HG03565 (cell line): ENCODE measurements around the gene DNAJA1.
A peak's percentile ranks its signal among the peaks of the same experiment; 100 is the strongest.
"Not testable (repeated sequence)": the region's sequence is repeated elsewhere in the genome, so short reads cannot be mapped to it uniquely, and the experiment has no call there.

ENCODE experiments used
- ATAC-seq: cut with Tn5 transposase; IDR thresholded peaks from one replicate; pipeline ENCODE4 v1.9.1; 2021; ENCODE audit warnings: mild to moderate bottlenecking, moderate library complexity; ENCODE audit not compliant: unreplicated experiment

The DNAJA1 gene

GRCh38 chr9:33024966-33025571 is at the start of gene DNAJA1:
TSS of gene DNAJA1 (plus strand) at chr9:33025273. CDS start at chr9:33026485, 1,212 bp downstream.
- ATAC-seq: peak; percentile 92

DNA sequence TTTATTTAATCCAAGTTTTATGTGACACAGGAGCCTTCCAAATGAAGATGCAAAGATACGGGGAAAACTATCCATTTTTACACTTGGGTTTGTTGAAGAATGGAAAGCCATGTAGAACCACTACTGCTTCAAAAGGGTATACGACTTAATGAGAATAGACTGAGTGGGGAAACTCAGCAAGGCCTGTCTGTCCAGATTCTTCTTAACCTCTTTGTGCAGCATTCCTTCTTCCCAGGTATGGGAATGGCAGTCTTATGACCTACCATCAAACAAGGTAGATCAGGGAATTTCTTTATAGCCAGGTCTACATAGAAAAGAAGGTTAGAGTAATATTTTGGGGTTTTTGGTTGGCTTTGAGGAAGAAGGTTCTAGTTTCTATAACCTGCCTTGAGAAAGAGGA is 47.0 kb upstream of the DNAJA1 start:
- ATAC-seq: no peak

DNA sequence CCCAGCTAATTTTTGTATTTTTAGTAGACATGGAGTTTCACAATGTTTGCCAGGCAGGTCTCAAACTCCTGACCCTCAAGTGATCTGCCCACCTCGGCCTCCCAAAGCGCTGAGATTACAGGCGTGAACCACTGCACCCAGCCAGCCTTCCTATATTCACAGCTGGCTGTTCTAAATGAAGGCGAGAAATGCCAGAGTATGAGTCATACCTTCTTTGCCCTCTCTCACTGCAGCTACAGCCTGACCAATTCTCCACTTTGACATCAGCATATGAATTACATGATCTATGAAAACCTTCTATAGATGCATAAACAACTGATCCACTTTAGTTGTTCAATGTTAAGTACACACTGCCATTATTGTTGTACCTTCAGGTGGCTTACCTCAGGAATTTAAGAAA is 38.1 kb upstream of the DNAJA1 start:
- no peak for ATAC-seq

DNA sequence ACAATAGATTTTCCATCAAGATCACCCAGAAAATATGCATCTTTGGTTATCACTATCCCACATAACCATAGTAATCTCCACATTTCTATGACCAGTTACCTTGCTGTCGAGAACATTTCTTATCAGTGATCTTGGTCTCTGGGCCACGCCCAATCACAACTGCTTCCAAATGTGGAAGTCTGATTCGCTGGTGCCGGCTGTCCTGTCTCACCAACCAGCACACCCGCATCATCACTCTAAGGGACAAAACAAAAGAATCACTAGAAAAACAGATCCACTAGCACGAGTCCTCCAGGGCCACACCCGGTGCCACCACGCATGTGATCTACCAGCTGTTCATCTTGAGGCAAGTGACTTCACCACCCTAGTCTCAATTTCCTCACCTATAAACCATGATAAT is 35.4 kb upstream of the DNAJA1 start:
- no peak for ATAC-seq

DNA sequence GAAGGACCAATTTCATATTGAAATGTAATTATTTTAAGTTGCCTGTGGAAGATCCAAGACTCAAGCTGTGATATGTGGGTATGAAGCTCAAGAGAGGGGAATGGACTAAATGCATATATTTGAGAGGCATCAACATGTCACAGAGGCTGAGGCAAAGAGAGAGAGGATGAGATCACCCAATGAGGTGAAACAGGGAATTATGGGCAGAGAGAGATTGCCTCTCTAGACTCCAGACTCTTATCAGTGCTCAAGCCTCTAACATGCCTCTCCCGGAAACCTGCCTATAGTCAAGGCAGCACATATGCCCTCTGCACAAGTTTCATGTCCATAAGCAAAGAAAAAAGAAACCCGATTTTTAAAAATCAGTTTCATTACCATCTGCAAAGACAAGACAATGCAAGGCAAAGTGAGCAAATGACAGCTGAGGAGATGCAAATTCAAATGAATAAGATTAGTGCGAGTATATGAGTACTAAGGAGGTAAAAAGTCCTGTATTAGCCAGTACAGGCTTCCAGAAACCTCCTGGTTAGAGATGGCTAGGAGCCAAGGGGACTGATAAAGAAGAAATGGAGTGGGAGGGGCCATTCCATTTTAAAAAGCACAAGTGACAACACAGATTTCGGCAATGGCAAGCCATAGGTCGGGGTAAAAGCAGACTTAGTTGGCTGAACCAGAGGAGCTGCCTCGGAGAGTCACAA is 33.0 kb upstream of the DNAJA1 start:
- ATAC-seq: no peak

DNA sequence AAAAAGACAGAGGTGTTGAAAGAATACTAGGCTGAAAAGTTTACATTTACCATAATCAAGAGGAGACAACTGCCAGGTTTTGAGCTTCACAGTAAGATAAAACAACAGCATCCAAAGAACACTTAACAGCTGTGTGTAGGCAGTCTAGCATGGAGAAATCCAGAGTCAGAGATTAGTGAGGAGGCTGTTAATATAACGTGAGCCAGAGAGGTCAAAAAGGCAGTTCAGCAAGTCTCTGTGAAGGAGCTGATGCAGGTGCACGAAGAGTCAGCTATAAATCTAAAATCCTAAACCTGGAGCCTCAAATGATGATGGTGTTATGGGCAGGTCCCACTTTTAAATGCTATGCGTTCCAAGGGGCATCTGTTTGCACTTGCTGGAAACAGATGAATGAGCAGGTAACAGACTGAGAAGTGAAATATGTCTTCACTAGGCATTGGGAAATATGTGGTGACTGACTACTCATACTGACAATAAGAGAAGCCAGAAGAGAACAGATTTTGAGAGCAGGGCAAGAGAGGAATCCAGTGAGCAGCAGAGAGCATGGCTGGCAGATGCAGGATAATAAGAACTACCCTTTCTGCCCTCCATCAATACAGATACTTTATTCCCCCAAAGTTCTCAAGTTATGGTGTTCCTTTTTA is 32.4 kb upstream of the DNAJA1 start:
- no peak for ATAC-seq

- not testable (repeated sequence) for ATAC-seq
These were observed 24.4 kb upstream of the DNAJA1 start for GRCh38 chr9:33000682-33001055.

- not testable (repeated sequence) for ATAC-seq
These were observed 19.7 kb upstream of the DNAJA1 start for GRCh38 chr9:33005335-33005734.

DNA sequence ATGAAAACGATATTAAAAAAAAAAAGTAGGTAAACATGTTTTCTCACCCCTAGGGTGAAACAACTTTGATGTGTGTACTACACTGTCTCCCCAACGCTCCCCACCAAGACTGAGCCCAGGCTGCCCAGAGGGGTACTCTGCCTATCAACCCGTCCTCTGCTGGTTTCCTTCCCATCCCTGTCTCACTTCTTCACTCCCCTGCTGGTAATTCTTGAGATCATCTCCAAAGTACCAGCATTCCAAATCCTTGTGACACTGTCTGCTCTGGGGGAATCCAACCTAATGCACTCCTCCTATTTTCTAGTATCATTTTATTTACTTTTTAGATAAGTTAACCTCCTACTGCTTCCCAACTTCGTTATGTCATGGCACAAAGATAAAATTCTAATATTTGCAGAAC is 17.3 kb upstream of the DNAJA1 start:
- ATAC-seq: no peak

DNA sequence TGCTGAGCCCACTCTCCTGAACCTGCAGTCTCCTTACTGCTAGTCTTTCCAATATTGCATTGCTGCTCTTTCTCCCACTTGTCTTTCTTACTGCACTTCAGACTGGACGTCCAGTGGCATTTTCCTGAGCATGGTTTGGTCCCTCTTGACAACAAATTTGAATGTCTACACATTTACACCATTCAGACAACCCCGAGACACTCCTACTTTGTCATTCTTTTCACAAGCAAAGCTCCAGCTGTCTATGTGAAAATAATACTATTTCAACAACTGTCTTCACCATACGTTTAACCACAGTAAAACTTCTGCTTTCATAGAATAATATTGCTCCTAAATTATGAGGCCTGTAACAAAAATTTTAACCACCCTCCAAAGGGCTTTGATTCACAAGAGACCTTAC is 13.2 kb upstream of the DNAJA1 start:
- no peak for ATAC-seq

DNA sequence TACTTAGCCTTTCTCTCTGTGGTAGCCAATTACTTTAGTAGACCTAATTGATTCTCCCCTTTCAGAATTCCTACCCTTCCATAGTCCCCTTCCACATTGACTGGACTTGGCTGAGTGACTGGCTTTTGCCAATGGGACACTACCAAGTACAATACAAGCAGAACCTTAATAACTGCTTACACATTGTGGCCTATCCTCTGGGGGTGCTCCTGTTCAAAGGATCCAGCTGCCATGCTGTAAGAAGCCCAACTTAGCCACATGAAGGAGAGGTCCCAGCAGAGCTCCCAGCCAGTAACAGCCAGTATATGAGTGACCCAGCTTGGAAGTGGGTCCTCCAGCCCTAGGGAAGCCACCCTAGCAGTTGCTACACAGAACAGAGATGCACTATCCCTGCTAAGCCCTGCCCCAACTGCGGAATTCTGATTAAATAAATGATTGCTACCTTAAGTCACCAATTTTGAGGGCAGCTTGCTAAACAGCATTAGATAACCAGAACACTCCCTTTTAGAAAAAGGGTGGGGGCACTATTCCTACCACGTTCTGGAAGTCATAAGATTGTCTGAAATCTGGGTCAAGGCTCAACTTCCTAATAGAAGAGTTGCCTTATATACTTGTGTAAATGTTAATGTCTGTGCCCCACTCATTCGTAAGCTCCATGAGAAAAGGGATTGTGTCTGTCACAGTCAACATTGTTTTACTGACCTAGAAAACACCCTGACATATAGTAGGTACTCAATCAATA is 12.6 kb upstream of the DNAJA1 start:
- ATAC-seq: no peak

DNA sequence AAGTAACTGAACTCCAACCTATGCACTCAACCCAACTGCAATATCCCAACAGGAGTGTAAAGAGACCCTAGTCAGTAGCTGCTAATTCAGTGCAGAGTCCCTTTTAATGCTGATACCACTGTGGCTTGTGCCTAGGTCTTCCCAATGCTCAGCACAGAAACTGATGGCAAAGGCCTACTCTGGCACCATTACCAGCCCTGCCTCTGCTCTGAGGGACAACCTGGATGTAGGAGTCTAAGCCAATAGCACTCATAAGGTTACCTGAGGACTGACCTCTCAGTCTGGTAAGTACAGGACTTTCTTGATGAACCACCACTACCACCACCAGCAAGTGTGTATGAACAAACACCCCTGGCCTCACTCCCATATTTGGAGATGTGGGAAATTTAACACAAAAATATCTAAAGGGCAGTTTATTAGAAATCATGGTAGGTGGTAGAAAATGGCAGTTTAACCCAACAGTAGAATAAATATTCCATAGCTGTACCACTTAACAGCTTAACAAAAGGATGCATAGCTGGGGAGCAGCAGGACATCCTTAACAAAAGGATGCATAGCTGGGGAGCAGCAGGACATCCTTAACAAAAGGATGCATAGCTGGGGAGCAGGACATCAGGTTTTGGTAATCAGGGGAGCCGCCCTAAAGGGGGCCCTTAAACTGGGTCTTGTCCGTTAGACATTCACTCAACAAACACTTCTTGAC is 11.0 kb upstream of the DNAJA1 start:
- no peak for ATAC-seq

DNA sequence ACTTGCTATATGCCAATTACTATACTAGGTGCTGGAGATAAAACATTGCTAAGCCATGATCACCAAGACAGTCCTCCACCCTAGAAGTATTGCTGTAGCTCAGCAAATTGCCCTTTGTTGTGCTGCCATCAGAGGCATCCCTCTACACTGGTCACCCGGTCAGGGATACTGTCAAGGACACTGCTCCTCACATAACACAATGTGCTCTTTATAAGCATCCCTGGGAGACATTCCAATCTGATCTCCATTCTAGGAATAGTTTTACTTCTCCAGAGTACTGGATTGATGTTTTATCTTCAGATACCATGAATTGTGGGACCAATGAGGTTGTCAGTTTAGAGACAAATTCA is 10.4 kb upstream of the DNAJA1 start:
- ATAC-seq: no peak

- ATAC-seq: no peak
These were observed 7.6 kb upstream of the DNAJA1 start for GRCh38 chr9:33017283-33018041.

DNA sequence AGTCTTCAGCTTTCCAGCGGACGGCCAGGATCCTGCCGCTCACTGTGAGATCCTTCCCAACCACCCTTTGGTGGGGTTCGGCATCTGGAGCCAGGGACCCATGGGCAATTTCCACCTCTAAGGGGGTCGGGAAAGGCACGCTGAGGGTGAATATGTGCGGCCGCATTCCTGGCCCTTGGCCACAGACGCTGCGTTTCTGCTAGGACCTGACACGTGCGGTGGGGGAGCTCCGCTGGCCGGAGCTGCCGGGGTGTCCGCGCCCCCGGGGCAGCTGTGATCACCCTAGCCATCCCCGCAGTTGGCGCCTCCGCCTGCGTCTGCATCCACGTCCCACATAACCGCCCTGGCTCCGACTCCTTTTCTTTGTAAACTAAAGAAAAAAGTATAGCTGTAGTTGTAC is 5.3 kb upstream of the DNAJA1 start:
- no peak for ATAC-seq

- ATAC-seq: no peak
These were observed 2.8 kb upstream of the DNAJA1 start for GRCh38 chr9:33022303-33022702.

DNA sequence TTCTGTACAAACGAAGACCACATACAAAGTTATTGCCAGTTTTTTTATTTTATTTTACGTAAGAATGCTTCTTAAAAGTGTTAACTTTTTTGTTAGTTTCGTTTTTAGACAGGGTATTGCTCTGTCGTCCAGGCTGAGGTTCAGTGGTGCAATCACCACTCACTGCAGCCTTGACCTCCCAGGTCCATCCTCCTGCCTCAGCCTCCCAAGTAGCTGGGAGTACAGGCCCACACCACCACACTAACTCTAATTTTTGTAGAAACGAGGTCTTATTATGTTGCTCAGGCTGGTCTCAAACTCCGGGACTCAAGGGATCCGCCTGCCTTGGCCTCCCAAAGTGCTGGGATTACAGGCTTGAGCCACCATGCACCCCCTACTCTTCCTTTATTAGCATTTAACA is 2.3 kb upstream of the DNAJA1 start:
- no peak for ATAC-seq

DNA sequence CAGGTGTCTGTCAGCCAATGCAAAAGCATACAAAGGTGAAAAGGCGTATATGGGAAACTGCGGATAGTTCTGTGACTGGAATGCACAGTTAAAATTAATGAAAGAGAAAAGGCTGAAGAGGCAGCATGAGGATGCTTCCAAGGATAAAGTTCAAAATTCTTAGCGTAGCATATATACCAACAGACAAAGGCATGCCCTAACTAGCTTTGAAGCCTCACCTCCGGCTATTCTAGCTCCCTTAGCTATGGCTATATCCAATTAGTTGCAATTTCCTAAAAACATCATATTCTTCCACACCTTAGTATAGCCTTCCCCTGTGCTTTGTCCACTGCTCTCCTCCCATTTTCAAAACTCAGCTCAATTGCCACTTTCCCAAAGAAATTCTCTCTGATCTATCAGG is 1.4 kb upstream of the DNAJA1 start:
- ATAC-seq: no peak

DNA sequence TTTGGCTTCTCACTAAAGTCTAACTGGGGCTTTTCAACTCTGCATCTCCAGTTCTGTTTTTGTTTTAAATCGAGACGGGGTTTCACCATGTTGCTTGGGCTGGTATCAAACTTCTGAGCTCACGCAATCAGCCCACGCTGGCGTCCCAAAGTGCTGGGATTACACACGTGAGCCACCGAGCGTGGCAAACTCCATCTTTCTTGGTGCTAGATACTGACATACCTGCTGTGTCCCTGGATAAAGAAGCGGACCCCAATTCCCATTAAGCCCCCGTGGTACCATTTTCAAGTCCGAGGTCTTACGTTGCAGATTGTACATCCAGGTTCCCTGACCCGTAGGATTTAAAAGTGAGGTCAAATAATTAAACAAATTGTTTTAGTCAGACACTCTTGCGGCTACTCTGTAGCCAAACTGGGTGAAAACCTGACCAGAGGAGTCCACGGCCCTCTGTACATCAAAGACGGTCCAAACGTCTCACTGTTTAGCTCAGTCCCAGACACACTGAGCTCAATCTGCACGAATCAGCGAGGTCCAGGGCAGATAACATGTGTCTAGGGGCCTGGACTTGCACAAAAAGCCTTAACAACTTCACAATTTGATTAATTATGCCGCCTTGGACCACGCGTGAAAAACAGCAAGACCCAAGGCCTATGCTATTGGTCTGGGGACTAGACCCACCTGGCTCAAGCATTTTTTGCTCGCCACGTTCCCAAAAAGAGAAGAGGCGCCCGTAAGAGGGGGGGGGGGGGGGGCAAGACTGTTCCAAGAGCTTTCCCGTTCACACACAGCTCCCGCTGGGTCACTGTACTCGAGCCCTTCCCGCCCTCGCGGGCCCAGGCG is 727 bp upstream of the DNAJA1 start:
- no peak for ATAC-seq
